ENCODE data around the gene MVD.

Gene MVD, protein sequence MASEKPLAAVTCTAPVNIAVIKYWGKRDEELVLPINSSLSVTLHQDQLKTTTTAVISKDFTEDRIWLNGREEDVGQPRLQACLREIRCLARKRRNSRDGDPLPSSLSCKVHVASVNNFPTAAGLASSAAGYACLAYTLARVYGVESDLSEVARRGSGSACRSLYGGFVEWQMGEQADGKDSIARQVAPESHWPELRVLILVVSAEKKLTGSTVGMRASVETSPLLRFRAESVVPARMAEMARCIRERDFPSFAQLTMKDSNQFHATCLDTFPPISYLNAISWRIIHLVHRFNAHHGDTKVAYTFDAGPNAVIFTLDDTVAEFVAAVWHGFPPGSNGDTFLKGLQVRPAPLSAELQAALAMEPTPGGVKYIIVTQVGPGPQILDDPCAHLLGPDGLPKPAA

DNA sequence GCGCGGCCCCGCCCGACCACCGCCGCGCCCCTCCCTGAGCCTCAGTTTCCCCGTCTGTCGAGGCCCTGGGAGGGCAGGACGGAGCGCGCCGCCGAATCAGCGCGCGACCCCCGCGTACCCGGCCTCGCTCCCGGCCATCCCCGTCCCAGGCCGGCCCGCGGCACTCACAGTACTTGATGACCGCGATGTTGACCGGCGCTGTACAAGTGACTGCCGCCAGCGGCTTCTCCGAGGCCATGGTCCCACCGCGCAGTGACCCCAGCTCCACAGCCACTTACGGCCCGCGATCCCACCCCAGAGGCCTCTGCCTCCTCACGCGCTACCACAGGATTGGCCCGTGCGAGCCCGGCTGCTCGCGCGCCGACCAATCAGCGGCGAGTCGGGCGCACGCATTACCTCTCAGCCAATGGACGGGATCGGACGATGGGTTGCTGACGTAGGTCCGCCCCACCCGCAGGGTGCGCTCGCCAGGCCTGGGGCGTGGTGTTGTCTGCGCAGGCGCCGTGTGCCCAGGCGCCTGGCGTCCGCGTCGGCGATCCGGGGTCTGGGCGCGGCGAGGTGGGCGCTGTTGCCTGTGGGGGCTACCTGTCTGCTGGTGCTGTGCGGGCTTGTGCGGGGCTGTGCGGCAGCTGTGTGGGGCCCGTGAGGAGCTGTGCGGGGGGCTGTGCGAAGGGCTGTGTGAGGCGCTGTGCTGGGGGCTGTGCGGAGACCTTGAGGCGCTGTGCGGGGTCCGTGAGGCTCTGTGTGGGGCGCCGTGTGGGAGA is at the start of gene MVD:
Gene MVD (minus strand): TSS at position 249 of the 764 bp plus-strand sequence. CDS start 11 bp downstream, at position 238.
- no peak for TF ChIP-seq GATA3 (IDR thresholded peaks at IDR 0.05; ENCODE audit: low read depth, low read length)
- no peak for TF ChIP-seq GATA2 (IDR thresholded peaks at IDR 0.05; ENCODE audit: low read depth, low read length)

DNA sequence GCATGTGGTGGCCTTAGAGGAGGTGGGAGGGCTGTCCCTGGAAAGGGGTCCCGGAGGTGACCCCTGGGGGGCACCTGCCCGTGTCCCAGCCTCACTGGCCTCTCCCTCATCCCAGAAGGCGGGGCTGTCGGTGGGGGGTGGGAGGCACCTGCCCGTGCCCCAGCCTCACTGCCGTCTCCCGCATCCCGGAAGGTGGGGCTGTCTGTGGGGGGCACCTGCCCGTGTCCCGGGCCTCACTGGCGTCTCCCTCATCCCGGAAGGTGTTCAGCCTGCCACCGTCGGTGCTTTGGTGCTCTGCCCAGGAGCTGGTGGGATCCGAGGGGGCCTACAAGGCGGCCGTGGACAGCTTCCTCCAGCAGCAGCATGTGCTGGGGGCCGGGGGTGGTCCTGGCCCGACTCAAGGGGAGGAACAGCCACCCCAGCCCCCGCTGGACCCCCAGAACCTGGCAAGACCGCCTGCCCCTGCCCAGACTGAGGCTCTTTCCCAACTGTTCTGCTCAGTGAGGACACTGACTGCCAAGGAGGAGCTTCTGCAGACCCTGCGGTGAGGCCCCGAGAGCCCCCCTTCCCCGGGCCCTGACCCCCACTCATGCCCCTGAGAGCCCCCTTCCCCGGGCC is 49.6 kb upstream of the MVD start:
- TF ChIP-seq GATA3 (IDR thresholded peaks at IDR 0.05; ENCODE audit: low read depth, low read length) (no peak), GATA2 (IDR thresholded peaks at IDR 0.05; ENCODE audit: low read depth, low read length) (no peak)

DNA sequence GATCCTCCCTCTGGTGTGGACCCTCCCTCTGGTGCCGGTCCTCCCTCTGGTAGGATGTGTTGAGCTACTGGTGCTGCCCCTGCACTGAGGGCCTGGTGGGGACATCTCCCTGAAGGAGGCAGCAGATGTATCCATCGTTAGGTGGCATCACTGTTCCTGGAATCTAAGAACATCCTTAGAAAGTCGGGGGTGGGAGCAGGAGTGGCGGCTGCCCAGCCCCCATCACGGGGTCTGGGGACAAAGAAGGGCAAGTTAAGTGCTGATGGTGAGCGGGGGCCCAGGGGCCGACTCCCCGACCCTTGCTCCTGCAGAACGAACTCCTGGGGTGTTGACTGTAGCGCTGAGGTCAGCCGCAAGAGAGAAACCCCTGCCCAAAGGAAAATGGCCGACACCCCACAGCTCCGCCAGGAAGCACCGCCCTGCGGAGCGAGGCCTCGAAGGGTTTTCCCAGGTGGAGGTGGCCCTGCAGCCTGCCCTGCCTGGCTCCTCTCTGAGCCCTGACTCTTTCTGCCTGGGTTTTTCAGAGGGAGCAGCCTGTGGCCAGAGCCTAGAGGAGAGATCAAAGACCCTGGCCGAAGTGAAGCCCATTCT is 49.0 kb upstream of the MVD start:
- no peak for TF ChIP-seq GATA3 (IDR thresholded peaks at IDR 0.05; ENCODE audit: low read depth, low read length)
- no peak for TF ChIP-seq GATA2 (IDR thresholded peaks at IDR 0.05; ENCODE audit: low read depth, low read length)

DNA sequence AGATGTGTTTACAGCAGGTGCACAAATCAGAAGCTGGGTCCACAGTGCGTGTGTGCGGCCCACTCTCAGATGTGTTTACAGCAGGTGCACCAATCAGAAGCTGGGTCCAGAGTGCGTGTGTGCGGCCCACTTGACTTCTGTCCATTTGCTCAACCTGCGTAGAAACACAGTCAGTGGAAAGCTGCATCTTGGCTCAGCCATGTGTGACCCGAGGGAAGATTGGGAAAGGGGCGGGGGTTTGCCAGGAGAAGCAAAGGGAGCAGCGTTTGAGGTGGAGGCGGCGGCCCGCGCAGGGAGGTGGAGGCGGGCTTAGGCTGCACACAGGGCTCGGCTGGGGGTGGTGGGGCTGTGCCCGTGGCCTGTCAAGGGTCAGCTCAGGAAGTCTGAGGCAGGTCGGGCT is 47.7 kb upstream of the MVD start:
- no peak for TF ChIP-seq GATA3 (IDR thresholded peaks at IDR 0.05; ENCODE audit: low read depth, low read length)
- TF ChIP-seq GATA2 (IDR thresholded peaks at IDR 0.05; ENCODE audit: low read depth, low read length), result no peak

DNA sequence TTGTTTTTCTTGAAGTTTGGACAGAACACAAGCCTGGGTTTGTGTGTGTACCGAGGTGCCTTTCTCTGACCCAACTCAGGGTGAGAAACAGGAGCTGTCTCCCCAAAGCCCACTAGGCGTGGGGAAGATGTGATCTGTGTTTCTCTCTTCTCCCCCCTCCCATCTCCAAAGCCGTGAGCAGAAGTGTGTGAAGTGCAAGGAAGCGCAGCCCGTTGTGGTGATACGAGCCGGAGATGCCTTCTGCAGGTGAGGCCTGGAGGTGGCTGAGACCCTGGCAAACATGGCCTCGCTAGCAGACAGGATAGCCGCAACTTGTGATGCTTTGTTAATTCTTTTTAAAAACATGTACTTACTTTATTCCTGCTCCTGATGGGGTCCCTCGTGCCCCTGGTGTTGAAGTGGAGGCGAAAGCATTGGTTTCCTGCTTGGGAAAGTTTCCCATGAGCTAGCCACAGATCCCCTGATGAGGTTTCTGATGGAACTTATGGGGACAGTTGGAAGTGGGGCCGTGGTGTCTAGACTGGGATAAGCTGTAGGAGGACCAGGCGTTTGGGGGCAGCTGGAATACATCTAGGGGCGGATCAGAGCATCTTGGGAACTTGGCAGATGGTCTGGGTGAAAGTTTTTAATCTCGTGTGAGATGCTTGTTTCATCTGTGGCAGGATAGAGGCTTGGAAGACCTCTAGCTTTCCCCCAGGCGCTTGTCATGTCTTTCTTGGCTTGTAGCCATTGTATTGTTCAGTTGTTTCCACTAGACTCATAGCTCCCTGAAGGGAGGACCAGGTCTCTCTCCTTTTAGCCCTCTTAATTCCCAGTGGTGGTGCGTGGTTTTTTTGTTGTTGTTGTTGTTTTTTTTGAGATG is 44.3 kb upstream of the MVD start:
- TF ChIP-seq GATA3 (IDR thresholded peaks at IDR 0.05; ENCODE audit: low read depth, low read length), result no peak
- no peak for TF ChIP-seq GATA2 (IDR thresholded peaks at IDR 0.05; ENCODE audit: low read depth, low read length)

DNA sequence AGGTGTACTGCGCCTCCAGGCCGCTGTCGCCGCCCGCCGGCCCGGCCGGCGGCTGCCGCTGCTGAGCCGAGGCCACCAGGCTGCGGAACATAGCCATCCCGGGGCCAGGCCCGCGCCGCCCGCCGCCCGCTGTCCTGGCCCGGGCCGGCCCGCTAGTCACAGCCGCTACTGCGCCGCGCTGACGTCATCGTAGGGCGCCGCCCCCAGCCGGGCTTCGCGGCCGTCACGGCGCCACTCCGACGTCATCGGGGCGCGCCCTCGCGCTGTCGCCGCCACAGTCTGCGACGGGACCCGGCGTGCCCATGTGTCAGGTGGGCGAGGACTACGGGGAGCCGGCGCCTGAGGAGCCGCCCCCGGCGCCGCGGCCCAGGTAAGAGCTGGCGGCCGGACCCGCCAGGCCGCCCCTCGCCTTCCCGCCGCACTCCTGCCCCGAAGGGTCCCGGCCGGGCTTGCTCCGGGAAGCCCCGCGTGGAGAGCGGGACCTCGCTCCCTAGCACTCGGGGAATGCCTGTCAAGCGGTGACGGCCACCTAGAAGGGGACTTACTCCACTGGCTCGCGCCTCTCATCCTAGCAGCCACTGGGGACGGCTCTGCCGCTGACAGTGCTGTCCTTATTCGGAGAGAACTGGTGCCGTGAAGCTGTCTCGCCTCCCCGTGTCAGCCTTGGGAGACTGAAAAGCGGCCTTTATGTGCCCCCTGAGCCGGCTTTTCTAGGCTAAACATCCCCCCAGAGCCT is 43.5 kb upstream of the MVD start, which contains the start of the genes CTU2 and RNF166:
Gene CTU2 (plus strand): TSS at position 275 of the 736 bp plus-strand sequence. CDS start 28 bp downstream, at position 303.
Gene RNF166 (minus strand): TSS at position 180 of the 736 bp plus-strand sequence. CDS start 83 bp downstream, at position 97.
- no peak for TF ChIP-seq GATA3 (IDR thresholded peaks at IDR 0.05; ENCODE audit: low read depth, low read length)
- TF ChIP-seq GATA2 (IDR thresholded peaks at IDR 0.05; ENCODE audit: low read depth, low read length), result no peak

DNA sequence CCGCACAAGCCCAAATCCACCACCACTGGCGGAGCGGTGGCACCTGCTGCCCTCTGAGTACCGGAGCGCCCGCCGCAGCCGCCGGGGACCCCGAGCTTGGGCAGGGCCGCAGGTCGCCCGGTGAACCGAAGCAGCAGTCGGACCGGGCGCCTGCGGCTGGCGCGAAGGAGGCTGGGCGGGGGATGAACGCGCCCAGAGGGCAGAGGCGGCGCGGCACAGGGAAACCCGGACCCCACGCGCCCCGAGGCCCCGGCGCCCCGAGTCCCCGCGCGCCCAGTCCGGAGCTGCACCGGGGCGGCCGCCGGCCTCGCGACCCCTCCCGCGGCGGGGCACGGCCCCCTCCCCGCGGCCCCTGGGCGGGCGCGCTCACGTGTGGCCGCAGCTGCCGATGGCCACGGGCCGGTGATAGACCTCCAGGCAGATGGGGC is 42.9 kb upstream of the MVD start:
- TF ChIP-seq GATA3 (IDR thresholded peaks at IDR 0.05; ENCODE audit: low read depth, low read length) (no peak), GATA2 (IDR thresholded peaks at IDR 0.05; ENCODE audit: low read depth, low read length) (no peak)

DNA sequence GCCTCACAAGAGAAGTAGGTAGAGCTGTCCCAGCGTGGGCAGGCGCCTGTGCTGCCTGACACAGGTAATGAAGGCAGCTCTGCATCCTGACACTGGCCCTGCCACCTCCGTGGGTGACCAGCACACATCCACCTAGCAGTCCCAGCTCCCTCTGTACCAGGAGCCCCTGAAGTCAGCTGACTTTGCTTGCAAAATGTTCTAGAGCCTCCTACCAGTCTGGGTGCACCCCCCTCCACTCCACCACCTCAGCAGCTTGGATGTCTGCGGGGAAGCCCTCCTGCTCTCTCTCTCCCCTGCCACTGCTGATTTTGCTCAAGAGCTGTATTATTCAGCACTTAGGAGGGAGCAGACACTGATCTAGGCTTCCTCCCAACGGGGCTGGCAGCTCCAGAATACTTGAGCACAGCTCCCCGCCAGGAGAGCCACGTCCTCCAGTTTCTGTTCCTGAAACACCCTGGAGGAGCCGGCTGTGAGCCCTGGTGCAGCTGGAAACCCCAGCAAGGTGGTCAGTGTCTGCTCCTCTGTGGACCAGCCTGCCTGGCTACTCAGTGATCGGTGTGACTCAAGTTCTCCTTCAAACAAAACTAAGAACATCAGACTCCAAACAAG is 42.3 kb upstream of the MVD start:
- TF ChIP-seq GATA2 (IDR thresholded peaks at IDR 0.05; ENCODE audit: low read depth, low read length) (no peak), GATA3 (IDR thresholded peaks at IDR 0.05; ENCODE audit: low read depth, low read length) (no peak)

DNA sequence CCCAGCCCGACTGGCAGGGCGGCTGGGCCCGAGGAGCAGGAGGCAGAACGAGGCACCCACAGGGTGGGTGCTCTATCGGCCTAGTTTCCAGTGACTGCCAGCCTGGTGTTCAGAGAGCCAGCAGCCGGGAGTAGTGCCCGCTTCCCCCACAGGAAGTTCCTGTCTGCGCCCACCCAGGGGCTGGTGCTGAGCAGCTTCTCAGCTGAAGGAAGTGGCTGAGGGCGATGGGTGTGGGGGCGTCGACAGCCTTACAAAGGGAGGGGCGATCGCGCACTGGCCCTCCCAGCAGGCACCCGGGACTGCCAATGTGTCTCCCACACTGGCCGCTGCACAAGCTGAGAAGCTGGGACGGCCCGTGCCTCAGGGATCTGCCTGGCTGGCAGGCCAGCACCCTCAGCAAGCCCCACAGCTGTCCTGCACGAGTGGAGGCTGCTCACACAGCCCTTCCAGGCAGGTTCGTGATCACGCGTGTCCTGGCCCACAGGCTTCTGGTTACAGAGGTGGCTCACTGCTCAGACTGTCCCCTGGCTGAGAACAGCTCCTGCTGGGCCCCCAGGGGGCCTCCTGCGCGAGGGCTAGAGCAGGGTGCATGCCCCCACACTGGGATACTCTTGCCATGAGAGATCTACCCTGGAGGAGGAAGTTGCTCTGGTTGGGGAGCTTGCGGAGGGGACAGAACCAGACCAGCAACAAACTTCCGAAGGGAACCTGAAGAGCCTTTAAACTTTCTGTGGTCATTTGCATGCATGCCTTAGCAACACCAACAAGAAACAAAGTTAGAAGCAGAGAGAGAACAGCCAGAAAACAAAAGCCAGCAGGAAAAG is 40.8 kb upstream of the MVD start:
- no peak for TF ChIP-seq GATA3 (IDR thresholded peaks at IDR 0.05; ENCODE audit: low read depth, low read length)
- TF ChIP-seq GATA2 (IDR thresholded peaks at IDR 0.05; ENCODE audit: low read depth, low read length), result no peak

DNA sequence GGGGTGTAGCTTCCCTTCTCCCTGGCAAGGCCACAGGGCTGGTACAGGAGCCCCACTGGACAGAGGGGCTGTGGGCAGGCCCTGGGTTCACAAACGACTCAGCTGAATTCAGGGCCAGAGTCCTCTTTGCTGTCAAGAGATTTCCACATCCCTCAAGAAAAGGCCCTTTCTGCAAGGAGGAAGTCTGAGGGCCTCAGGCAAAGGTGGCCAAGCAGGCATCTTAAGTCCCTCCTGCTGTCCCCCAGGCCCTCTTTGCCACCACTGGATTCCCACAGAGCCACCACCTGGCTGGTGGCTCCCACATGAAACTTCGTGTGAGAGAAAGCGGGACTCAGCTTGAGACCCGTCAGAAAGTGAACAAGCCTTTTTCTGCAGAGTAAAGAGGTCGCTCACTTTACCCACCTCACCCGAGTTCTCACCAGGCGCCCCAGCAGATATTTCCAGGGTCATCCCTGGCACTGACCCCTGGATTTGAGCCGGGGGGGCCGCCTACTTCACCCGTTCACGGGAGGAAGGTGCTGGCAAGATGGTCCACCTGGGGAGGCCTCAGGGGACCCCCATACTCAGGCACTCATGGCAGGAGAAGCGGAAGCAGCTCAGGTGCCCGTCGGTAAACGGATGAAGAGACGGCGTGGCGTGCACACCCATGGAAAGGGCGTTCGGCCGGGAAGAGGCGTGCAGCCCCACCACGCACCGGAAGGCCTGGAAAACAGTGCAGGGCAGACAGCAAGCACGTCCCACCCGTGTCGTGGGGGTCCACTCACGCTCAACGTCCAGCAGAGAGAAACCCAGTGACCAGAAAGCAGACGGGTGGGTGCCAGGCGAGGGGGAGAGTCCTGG is 39.7 kb upstream of the MVD start:
- TF ChIP-seq GATA2 (IDR thresholded peaks at IDR 0.05; ENCODE audit: low read depth, low read length) (no peak), GATA3 (IDR thresholded peaks at IDR 0.05; ENCODE audit: low read depth, low read length) (no peak)
